Measurements from ENCODE around the gene GJD3. TPM values are rescaled to one million over a fixed set of nuclear protein-coding genes. Genes with fewer than 3 reads are reported as not detected.

The GJD3 gene
- total RNA-seq, 1 donor from 2014 or later = not detected

GRCh38 chr17:40333781-40334448, 30.6 kb downstream of the GJD3 start:
- Histone ChIP-seq H4K20me1 (ENCODE audit: low read depth) (peaks cover 56% of the 10 kb centered on the region), H3K36me3 (no peaks in the 10 kb centered on the region), H3K9me3 (ENCODE audit: low read depth) (no peaks in the 10 kb centered on the region), H3K27me3 (peaks cover 16% of the 10 kb centered on the region), H3K9ac (no peak overlapping the region), H3K4me2 (no peak overlapping the region), H3K4me3 (no peak overlapping the region), H2AFZ (replicated peaks) (no peak overlapping the region), H3F3A (ENCODE audit: low read depth) (no peaks in the 10 kb centered on the region), H3K4me1 (peaks cover 14% of the 10 kb centered on the region), H3K79me2 (ENCODE audit: low read depth) (peaks cover 3% of the 10 kb centered on the region), H3K27ac (no peak overlapping the region)
- H3K4me1 Mint-ChIP-seq = peaks cover 9% of the 10 kb centered on the region
- H3K9me3 Mint-ChIP-seq = no peaks in the 10 kb centered on the region
- TF ChIP-seq CTCF (IDR thresholded peaks at IDR 0.05) = no peak
- no peak for TF ChIP-seq EZH2 (IDR thresholded peaks at IDR 0.05)
- TF ChIP-seq EZH2phosphoT487 (IDR thresholded peaks at IDR 0.05) = no peak
- H3K36me3 Mint-ChIP-seq = peaks cover 3% of the 10 kb centered on the region
- H3K27ac Mint-ChIP-seq = no peak overlapping the region
- no peaks in the 10 kb centered on the region for H3K27me3 Mint-ChIP-seq (ENCODE audit: insufficient read depth, low read depth)
- H3K4me3 Mint-ChIP-seq = peak overlapping the region; percentile 56
- DNase-seq (ENCODE audit: low spot score) = no peak

- Histone ChIP-seq H3K36me3 (no peaks in the 10 kb centered on the region), H3K27ac (no peak overlapping the region), H3K4me3 (no peak overlapping the region), H3K9me3 (ENCODE audit: low read depth) (no peaks in the 10 kb centered on the region), H4K20me1 (ENCODE audit: low read depth) (peaks cover 59% of the 10 kb centered on the region), H3K79me2 (ENCODE audit: low read depth) (peaks cover 6% of the 10 kb centered on the region), H2AFZ (replicated peaks) (no peak overlapping the region), H3K4me2 (no peak overlapping the region), H3F3A (ENCODE audit: low read depth) (no peaks in the 10 kb centered on the region), H3K9ac (no peak overlapping the region), H3K27me3 (no peaks in the 10 kb centered on the region), H3K4me1 (peaks cover 8% of the 10 kb centered on the region)
- TF ChIP-seq EZH2phosphoT487 (IDR thresholded peaks at IDR 0.05) (no peak), EZH2 (IDR thresholded peaks at IDR 0.05) (no peak)
- DNase-seq (ENCODE audit: low spot score) = no peak
- Mint-ChIP-seq H3K4me1 (peaks cover 12% of the 10 kb centered on the region), H3K27me3 (ENCODE audit: insufficient read depth, low read depth) (no peaks in the 10 kb centered on the region), H3K27ac (no peak overlapping the region), H3K4me3 (no peak overlapping the region), H3K36me3 (peaks cover 3% of the 10 kb centered on the region), H3K9me3 (no peaks in the 10 kb centered on the region)
Measured at GRCh38 chr17:40331743-40332641, 32.5 kb downstream of the GJD3 start.

- Histone ChIP-seq H3F3A (ENCODE audit: low read depth) (no peaks in the 10 kb centered on the region), H4K20me1 (ENCODE audit: low read depth) (peaks cover 58% of the 10 kb centered on the region), H3K27me3 (no peaks in the 10 kb centered on the region), H3K9me3 (ENCODE audit: low read depth) (no peaks in the 10 kb centered on the region), H3K36me3 (no peaks in the 10 kb centered on the region), H3K79me2 (ENCODE audit: low read depth) (peaks cover 6% of the 10 kb centered on the region), H3K4me2 (no peak overlapping the region), H2AFZ (replicated peaks) (no peak overlapping the region), H3K27ac (no peak overlapping the region), H3K4me3 (no peak overlapping the region), H3K4me1 (peaks cover 8% of the 10 kb centered on the region), H3K9ac (no peak overlapping the region)
- DNase-seq (ENCODE audit: low spot score) = no peak
- TF ChIP-seq EZH2phosphoT487 (IDR thresholded peaks at IDR 0.05) (no peak), EZH2 (IDR thresholded peaks at IDR 0.05) (no peak), CTCF (IDR thresholded peaks at IDR 0.05) (no peak)
- no peaks in the 10 kb centered on the region for H3K27me3 Mint-ChIP-seq (ENCODE audit: insufficient read depth, low read depth)
- peaks cover 3% of the 10 kb centered on the region for H3K36me3 Mint-ChIP-seq
- no peak overlapping the region for H3K4me3 Mint-ChIP-seq
- no peaks in the 10 kb centered on the region for H3K9me3 Mint-ChIP-seq
- peaks cover 16% of the 10 kb centered on the region for H3K4me1 Mint-ChIP-seq
- H3K27ac Mint-ChIP-seq = no peak overlapping the region
Measured at GRCh38 chr17:40330850-40331470, 33.6 kb downstream of the GJD3 start.

Data from neural progenitor cell (in vitro differentiated cells).